KG1 (cell line): Measurements from ENCODE around the gene UBR2.
"Not testable (repeated sequence)": the region's sequence is repeated elsewhere in the genome, so short reads cannot be mapped to it uniquely, and the experiment has no call there.

ENCODE experiments used
- DNase-seq: peaks from one replicate; lab custom pipeline; 2025; lab: John Stamatoyannopoulos, UW

UBR2 gene

GRCh38 chr6:42727627-42728026, 163.8 kb downstream of the UBR2 start:
- no peak for DNase-seq

- no peak for DNase-seq
Observed at GRCh38 chr6:42729731-42730130, 165.9 kb downstream of the UBR2 start.

- DNase-seq: not testable (repeated sequence)
Observed at GRCh38 chr6:42733867-42734481, 170.1 kb downstream of the UBR2 start.

- DNase-seq: no peak
Observed at GRCh38 chr6:42735976-42736375, 172.1 kb downstream of the UBR2 start.

GRCh38 chr6:42740725-42741124, 176.9 kb downstream of the UBR2 start:
- no peak for DNase-seq

GRCh38 chr6:42742116-42742894, 178.5 kb downstream of the UBR2 start:
- no peak for DNase-seq
